Effector memory CD8-positive, alpha-beta T cell (primary cell): ENCODE data around the gene CCR8.
"Not testable (repeated sequence)": the region's sequence is repeated elsewhere in the genome, so short reads cannot be mapped to it uniquely, and the experiment has no call there.

ENCODE experiments used
- ATAC-seq: fragments of 150-1000 bp; cut with Tn5 transposase; replicated peaks from 2 replicates; pipeline ENCODE4 v1.10.0; 2021; ENCODE audit warnings: mild to moderate bottlenecking, moderate library complexity
- DNase-seq, 3 experiments: peaks; one replicate each; pipeline ENCODE4 v3.0.0; 2021
- H3K27ac Mint-ChIP-seq, 2 donors: one replicate each; pipeline ENCODE4 v1.8.0; 2022; ENCODE audit warnings: mild to moderate bottlenecking in 2 of 2, mixed read lengths in 2 of 2, moderate library complexity in 2 of 2
- H3K27me3 Mint-ChIP-seq, 2 donors: one replicate each; pipeline ENCODE4 v1.8.0; 2022; ENCODE audit warnings: mixed read lengths in 2 of 2
- H3K36me3 Mint-ChIP-seq: one replicate; pipeline ENCODE4 v1.8.0; 2022; ENCODE audit warnings: mild to moderate bottlenecking, moderate library complexity, mixed read lengths; ENCODE audit not compliant: insufficient read depth
- H3K4me1 Mint-ChIP-seq, 2 donors: one replicate each; pipeline ENCODE4 v1.8.0; 2022; ENCODE audit warnings: low read depth in 2 of 2, mixed read lengths in 2 of 2
- H3K4me3 Mint-ChIP-seq, 2 donors: one replicate each; pipeline ENCODE4 v1.8.0; 2022; ENCODE audit warnings: mild to moderate bottlenecking in 2 of 2, mixed read lengths in 2 of 2, moderate library complexity in 2 of 2
- H3K9me3 Mint-ChIP-seq, 2 donors: one replicate each; pipeline ENCODE4 v1.8.0; 2022; ENCODE audit warnings: mixed read lengths in 2 of 2

The CCR8 gene

GRCh38 chr3:39291903-39292329 is 37.6 kb upstream of the CCR8 start:
- Mint-ChIP-seq H3K4me3 (no peak overlapping the region), H3K27ac (no peak overlapping the region), H3K27me3 (no peaks in the 10 kb centered on the region), H3K4me1 (peaks cover 14 to 21% of the 10 kb centered on the region in 2 donors), H3K9me3 (no peaks in the 10 kb centered on the region), H3K36me3 (no peaks in the 10 kb centered on the region)
- peak; percentile 37 for ATAC-seq
- DNase-seq = peak; percentile 75 to 79 (median 77)

DNA sequence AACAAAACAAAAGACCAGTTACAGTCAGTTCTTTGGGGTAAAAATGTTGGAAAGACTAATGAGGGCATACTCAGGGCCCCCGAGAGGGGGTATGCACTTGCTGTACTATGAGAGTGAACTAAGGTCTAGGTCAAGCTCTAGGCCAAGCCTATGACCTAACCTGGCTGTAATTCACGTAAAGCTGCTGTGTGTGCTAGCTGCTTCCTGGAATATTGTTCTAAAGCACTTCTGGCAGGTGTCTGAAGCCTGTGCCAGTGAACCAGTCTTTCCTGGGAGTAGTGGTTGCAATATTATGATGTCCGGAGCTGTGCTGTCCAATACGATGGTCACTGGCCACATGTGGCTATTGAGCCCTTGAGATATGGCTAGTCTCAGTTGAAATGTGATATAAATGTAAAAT is 36.5 kb upstream of the CCR8 start:
- no peaks in the 10 kb centered on the region for H3K27me3 Mint-ChIP-seq
- no peak overlapping the region for H3K4me3 Mint-ChIP-seq
- H3K36me3 Mint-ChIP-seq = no peaks in the 10 kb centered on the region
- DNase-seq (no peak), ATAC-seq (no peak)
- no peak overlapping the region for H3K27ac Mint-ChIP-seq
- peaks cover 13 to 14% of the 10 kb centered on the region in 2 donors for H3K4me1 Mint-ChIP-seq
- H3K9me3 Mint-ChIP-seq = no peaks in the 10 kb centered on the region

- ATAC-seq (no peak), DNase-seq (no peak)
- Mint-ChIP-seq H3K4me3 (no peak overlapping the region), H3K9me3 (peaks cover 4 to 11% of the 10 kb centered on the region in 2 donors), H3K27ac (no peak overlapping the region), H3K4me1 (peaks cover 3 to 10% of the 10 kb centered on the region in 2 donors), H3K27me3 (peaks cover 8 to 12% of the 10 kb centered on the region in 2 donors), H3K36me3 (no peaks in the 10 kb centered on the region)
Measured at GRCh38 chr3:39294446-39295183, 34.9 kb upstream of the CCR8 start.

- Mint-ChIP-seq H3K4me3 (no peak overlapping the region), H3K36me3 (no peaks in the 10 kb centered on the region), H3K4me1 (peaks cover 3 to 5% of the 10 kb centered on the region in 2 donors), H3K9me3 (peaks cover 5 to 18% of the 10 kb centered on the region in 2 donors), H3K27ac (no peak overlapping the region), H3K27me3 (peaks cover 15 to 18% of the 10 kb centered on the region in 2 donors)
- DNase-seq (no peak), ATAC-seq (no peak)
Measured at GRCh38 chr3:39295184-39295775, 34.2 kb upstream of the CCR8 start.

GRCh38 chr3:39296197-39297077 is 33.1 kb upstream of the CCR8 start:
- no peak for ATAC-seq
- H3K4me1 Mint-ChIP-seq = peaks cover 3 to 5% of the 10 kb centered on the region in 2 donors
- no peak overlapping the region for H3K4me3 Mint-ChIP-seq
- no peak overlapping the region for H3K27ac Mint-ChIP-seq
- H3K36me3 Mint-ChIP-seq = no peaks in the 10 kb centered on the region
- H3K27me3 Mint-ChIP-seq = peaks cover 24 to 28% of the 10 kb centered on the region in 2 donors
- peaks cover 6 to 18% of the 10 kb centered on the region in 2 donors for H3K9me3 Mint-ChIP-seq
- no peak for DNase-seq

GRCh38 chr3:39299279-39299678 is 30.2 kb upstream of the CCR8 start:
- no peak overlapping the region for H3K27ac Mint-ChIP-seq
- H3K4me3 Mint-ChIP-seq = no peak overlapping the region
- DNase-seq (no peak), ATAC-seq (no peak)
- H3K36me3 Mint-ChIP-seq = no peaks in the 10 kb centered on the region
- H3K9me3 Mint-ChIP-seq = peaks cover 7 to 23% of the 10 kb centered on the region in 2 donors
- peaks cover 28 to 43% of the 10 kb centered on the region in 2 donors for H3K27me3 Mint-ChIP-seq
- peaks cover 0 to 2% of the 10 kb centered on the region in 2 donors for H3K4me1 Mint-ChIP-seq

GRCh38 chr3:39302178-39302577 is 27.3 kb upstream of the CCR8 start:
- DNase-seq (no peak), ATAC-seq (no peak)
- Mint-ChIP-seq H3K36me3 (no peaks in the 10 kb centered on the region), H3K27me3 (peaks cover 37 to 63% of the 10 kb centered on the region in 2 donors), H3K4me1 (no peaks in the 10 kb centered on the region), H3K27ac (no peak overlapping the region), H3K4me3 (no peak overlapping the region), H3K9me3 (peaks cover 7 to 23% of the 10 kb centered on the region in 2 donors)

GRCh38 chr3:39313289-39313688 is 16.2 kb upstream of the CCR8 start:
- ATAC-seq = no peak
- Mint-ChIP-seq H3K27ac (no peak overlapping the region), H3K4me3 (no peak overlapping the region), H3K27me3 (peaks cover 7 to 36% of the 10 kb centered on the region in 2 donors), H3K4me1 (no peaks in the 10 kb centered on the region), H3K9me3 (peaks cover 0 to 3% of the 10 kb centered on the region in 2 donors), H3K36me3 (no peaks in the 10 kb centered on the region)
- DNase-seq = no peak

- no peak overlapping the region for H3K4me3 Mint-ChIP-seq
- no peak overlapping the region for H3K27ac Mint-ChIP-seq
- no peak for DNase-seq
Measured at GRCh38 chr3:39315420-39315819, 14.1 kb upstream of the CCR8 start.

DNA sequence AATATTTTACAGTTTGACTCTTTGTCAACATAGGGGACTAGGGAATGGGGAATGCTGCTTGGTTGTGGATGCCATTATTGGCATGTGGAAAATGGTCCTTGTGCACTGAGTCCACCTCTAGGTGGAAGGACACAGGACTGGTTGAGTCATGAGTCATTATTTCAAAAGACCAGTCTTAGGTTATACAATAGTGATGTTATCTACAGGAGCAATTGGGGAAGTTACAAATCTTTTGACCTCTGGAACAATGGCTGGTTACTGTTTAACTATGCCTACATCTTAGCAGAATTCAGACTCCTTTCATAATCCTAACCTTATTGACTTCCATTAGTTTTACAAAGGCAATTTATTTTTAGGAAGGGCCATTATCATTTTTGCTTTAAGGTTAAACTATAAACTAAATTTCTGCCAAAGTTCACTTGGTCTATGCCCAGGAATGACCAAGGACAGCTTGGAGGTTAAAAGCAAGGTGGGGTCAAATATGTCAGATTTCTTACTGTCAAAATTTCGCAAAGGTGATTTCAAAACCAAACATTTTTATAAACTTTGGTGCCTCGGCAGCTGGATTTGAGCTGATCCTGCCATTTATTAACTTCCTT is 11.8 kb upstream of the CCR8 start:
- Mint-ChIP-seq H3K4me1 (peaks cover 0 to 1% of the 10 kb centered on the region in 2 donors), H3K9me3 (peaks cover 0 to 3% of the 10 kb centered on the region in 2 donors), H3K27me3 (peaks cover 0 to 20% of the 10 kb centered on the region in 2 donors), H3K36me3 (no peaks in the 10 kb centered on the region), H3K27ac (no peak overlapping the region), H3K4me3 (no peak overlapping the region)
- ATAC-seq = no peak
- DNase-seq = no peak

More at GRCh38 chr3:39315420-39315819, 14.1 kb upstream of the CCR8 start:
- H3K9me3 Mint-ChIP-seq = peaks cover 0 to 3% of the 10 kb centered on the region in 2 donors
- ATAC-seq = no peak
- peaks cover 0 to 35% of the 10 kb centered on the region in 2 donors for H3K27me3 Mint-ChIP-seq
- no peaks in the 10 kb centered on the region for H3K4me1 Mint-ChIP-seq
- no peaks in the 10 kb centered on the region for H3K36me3 Mint-ChIP-seq

GRCh38 chr3:39318301-39318700 is 11.2 kb upstream of the CCR8 start:
- Mint-ChIP-seq H3K4me3 (no peak overlapping the region), H3K36me3 (no peaks in the 10 kb centered on the region), H3K27me3 (peaks cover 0 to 17% of the 10 kb centered on the region in 2 donors), H3K9me3 (peaks cover 0 to 3% of the 10 kb centered on the region in 2 donors), H3K4me1 (peaks cover 0 to 1% of the 10 kb centered on the region in 2 donors), H3K27ac (no peak overlapping the region)
- no peak for ATAC-seq
- no peak for DNase-seq

GRCh38 chr3:39319249-39319648 is 10.3 kb upstream of the CCR8 start:
- DNase-seq = no peak
- Mint-ChIP-seq H3K27me3 (peaks cover 0 to 10% of the 10 kb centered on the region in 2 donors), H3K27ac (no peak overlapping the region), H3K4me3 (no peak overlapping the region), H3K36me3 (no peaks in the 10 kb centered on the region), H3K9me3 (peaks cover 0 to 3% of the 10 kb centered on the region in 2 donors), H3K4me1 (peaks cover 0 to 1% of the 10 kb centered on the region in 2 donors)
- ATAC-seq = no peak

DNA sequence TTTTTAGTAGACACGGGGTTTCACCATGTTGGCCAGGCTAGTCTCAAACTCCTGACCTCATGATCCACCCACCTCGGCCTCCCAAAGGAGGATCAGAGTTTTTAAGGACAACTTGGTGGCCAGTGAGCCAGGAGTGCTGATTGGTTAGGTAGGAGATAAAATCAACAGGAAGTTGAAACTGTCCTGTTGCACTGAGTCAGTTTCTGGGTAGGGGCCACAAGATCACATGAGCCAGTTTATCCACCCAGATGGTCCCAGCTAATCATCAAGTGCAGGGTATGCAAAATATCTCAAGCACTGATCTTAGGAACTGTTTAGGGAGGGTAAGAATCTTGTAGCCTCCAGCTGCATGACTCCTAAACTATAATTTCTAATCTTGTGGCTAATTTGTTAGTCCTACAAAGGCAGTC is 7.9 kb upstream of the CCR8 start:
- peaks cover 0 to 10% of the 10 kb centered on the region in 2 donors for H3K27me3 Mint-ChIP-seq
- not testable (repeated sequence) for ATAC-seq, H3K9me3 Mint-ChIP-seq, H3K4me1 Mint-ChIP-seq, DNase-seq, H3K36me3 Mint-ChIP-seq, H3K27ac Mint-ChIP-seq, H3K4me3 Mint-ChIP-seq
